Measurements from ENCODE around the gene CYB561A3.

- TF ChIP-seq CTCF (IDR thresholded peaks at IDR 0.05) (no peak), POLR2A (IDR thresholded peaks at IDR 0.05) (no peak)
Observed at GRCh38 chr11:61404103-61404502, 42.4 kb upstream of the CYB561A3 start.
